GM19455 (cell line): ENCODE measurements around the gene AGBL3.

Experiments used
- ATAC-seq: cut with Tn5 transposase; IDR thresholded peaks from one replicate; pipeline ENCODE4 v1.9.1; 2021; ENCODE audit not compliant: unreplicated experiment

AGBL3 gene

GRCh38 chr7:135143885-135144668 is 157.8 kb downstream of the AGBL3 start:
- ATAC-seq: no peak

- no peak for ATAC-seq
These were observed 161.1 kb downstream of the AGBL3 start for GRCh38 chr7:135147341-135147898.

GRCh38 chr7:135147899-135148721 is 161.8 kb downstream of the AGBL3 start, which contains the start of gene TMEM140:
Gene TMEM140, plus strand, starts transcription at chr7:135148072. Its CDS starts 16,370 bp downstream, at chr7:135164442.
- ATAC-seq: peak; percentile 76

- ATAC-seq: no peak
These were observed 163.9 kb downstream of the AGBL3 start for GRCh38 chr7:135150072-135150782.

GRCh38 chr7:135151132-135151531 is 164.8 kb downstream of the AGBL3 start:
- ATAC-seq: no peak

- no peak for ATAC-seq
These were observed 165.2 kb downstream of the AGBL3 start for GRCh38 chr7:135151533-135151932.

- no peak for ATAC-seq
These were observed 166.1 kb downstream of the AGBL3 start for GRCh38 chr7:135152442-135152841.

GRCh38 chr7:135154734-135155133 is 168.4 kb downstream of the AGBL3 start:
- no peak for ATAC-seq

- no peak for ATAC-seq
These were observed 170.0 kb downstream of the AGBL3 start for GRCh38 chr7:135156290-135156689.

- ATAC-seq: no peak
These were observed 171.9 kb downstream of the AGBL3 start for GRCh38 chr7:135158141-135158655.

GRCh38 chr7:135158874-135159273 is 172.6 kb downstream of the AGBL3 start:
- no peak for ATAC-seq

- ATAC-seq: no peak
These were observed 173.2 kb downstream of the AGBL3 start for GRCh38 chr7:135159359-135160085.

- ATAC-seq: no peak
These were observed 174.0 kb downstream of the AGBL3 start for GRCh38 chr7:135160098-135160857.

GRCh38 chr7:135160858-135161653 is 174.7 kb downstream of the AGBL3 start:
- no peak for ATAC-seq

- no peak for ATAC-seq
These were observed 175.4 kb downstream of the AGBL3 start for GRCh38 chr7:135161669-135162068.

- no peak for ATAC-seq
These were observed 176.2 kb downstream of the AGBL3 start for GRCh38 chr7:135162382-135163001.

GRCh38 chr7:135164357-135165061 is 178.2 kb downstream of the AGBL3 start:
- ATAC-seq: no peak

- no peak for ATAC-seq
These were observed 179.6 kb downstream of the AGBL3 start for GRCh38 chr7:135165862-135166261.
